NCI-H748 treated with DMSO at 0.1 percent for 48 hours (cell line): Measurements from ENCODE around the gene TXNL1.
"Not testable (repeated sequence)": the region's sequence is repeated elsewhere in the genome, so short reads cannot be mapped to it uniquely, and the experiment has no call there.

Experiments used
- DNase-seq: peaks from one replicate; lab custom pipeline; 2025; lab: John Stamatoyannopoulos, UW

TXNL1 gene

GRCh38 chr18:56638232-56639103 is at the start of gene TXNL1:
TXNL1 (minus strand) TSS chr18:56638592; CDS start chr18:56638440, 152 bp downstream.
- DNase-seq, result peak; percentile 96

GRCh38 chr18:56684277-56684676 is 45.9 kb upstream of the TXNL1 start:
- DNase-seq, result no peak

- no peak for DNase-seq
These were observed 40.6 kb upstream of the TXNL1 start for GRCh38 chr18:56678836-56679565.

GRCh38 chr18:56676639-56677038 is 38.2 kb upstream of the TXNL1 start:
- no peak for DNase-seq

- no peak for DNase-seq
These were observed 34.6 kb upstream of the TXNL1 start for GRCh38 chr18:56672981-56673380.

- DNase-seq, result no peak
These were observed 34.0 kb upstream of the TXNL1 start for GRCh38 chr18:56672391-56672790.

GRCh38 chr18:56662902-56663301 is 24.5 kb upstream of the TXNL1 start:
- DNase-seq, result no peak

- no peak for DNase-seq
These were observed 24.1 kb upstream of the TXNL1 start for GRCh38 chr18:56662502-56662901.

- no peak for DNase-seq
These were observed 23.6 kb upstream of the TXNL1 start for GRCh38 chr18:56662063-56662408.

- DNase-seq, result no peak
These were observed 23.1 kb upstream of the TXNL1 start for GRCh38 chr18:56661360-56662062.

- no peak for DNase-seq
These were observed 22.3 kb upstream of the TXNL1 start for GRCh38 chr18:56660655-56661054.

GRCh38 chr18:56659111-56659510 is 20.7 kb upstream of the TXNL1 start:
- no peak for DNase-seq

- DNase-seq, result no peak
These were observed 19.9 kb upstream of the TXNL1 start for GRCh38 chr18:56658261-56658660.

GRCh38 chr18:56654280-56654679 is 15.9 kb upstream of the TXNL1 start:
- not testable (repeated sequence) for DNase-seq

GRCh38 chr18:56652802-56653201 is 14.4 kb upstream of the TXNL1 start:
- DNase-seq, result no peak

- no peak for DNase-seq
These were observed 13.3 kb upstream of the TXNL1 start for GRCh38 chr18:56651771-56652092.

GRCh38 chr18:56650944-56651770 is 12.8 kb upstream of the TXNL1 start, which contains the start of gene WDR7:
WDR7 (plus strand) TSS chr18:56651359; CDS start chr18:56672516, 21,157 bp downstream.
- peak; percentile 93 for DNase-seq

GRCh38 chr18:56649996-56650395 is 11.6 kb upstream of the TXNL1 start:
- no peak for DNase-seq

- no peak for DNase-seq
These were observed 9.8 kb upstream of the TXNL1 start for GRCh38 chr18:56647951-56648893.

GRCh38 chr18:56647071-56647470 is 8.7 kb upstream of the TXNL1 start:
- no peak for DNase-seq
